Stimulated activated CD8-positive, alpha-beta memory T cell treated with anti-CD3 and anti-CD28 coated beads, Interleukin-12 subunit alpha, Interleukin-12 subunit beta, amount 100 ng/mL, for 4 hours (primary cell): ENCODE data around the gene KAT2A.
A peak's percentile ranks its signal among the peaks of the same experiment; 100 is the strongest.
"Not testable (repeated sequence)": the region's sequence is repeated elsewhere in the genome, so short reads cannot be mapped to it uniquely, and the experiment has no call there.

Experiments
- DNase-seq: peaks from one replicate; pipeline ENCODE4 v3.0.0-alpha.2; 2020; ENCODE audit warnings: low read depth

Gene KAT2A

GRCh38 chr17:42120770-42121769, at the start of gene KAT2A:
KAT2A (minus strand) TSS chr17:42121367; CDS start chr17:42121304, 63 bp downstream.
- peak; percentile 68 for DNase-seq

GRCh38 chr17:42169351-42169750, 48.2 kb upstream of the KAT2A start:
- no peak for DNase-seq

- no peak for DNase-seq
Observed at GRCh38 chr17:42167807-42168206, 46.6 kb upstream of the KAT2A start.

GRCh38 chr17:42166196-42166763, 45.1 kb upstream of the KAT2A start:
- DNase-seq = no peak

GRCh38 chr17:42165751-42166150, 44.6 kb upstream of the KAT2A start:
- no peak for DNase-seq

GRCh38 chr17:42163696-42164407, 42.7 kb upstream of the KAT2A start:
- DNase-seq = no peak

- DNase-seq = no peak
Observed at GRCh38 chr17:42163113-42163512, 41.9 kb upstream of the KAT2A start.

GRCh38 chr17:42160531-42160910, 39.4 kb upstream of the KAT2A start:
- no peak for DNase-seq

GRCh38 chr17:42159796-42160530, 38.8 kb upstream of the KAT2A start:
- no peak for DNase-seq

GRCh38 chr17:42155614-42156045, 34.5 kb upstream of the KAT2A start:
- no peak for DNase-seq

- no peak for DNase-seq
Observed at GRCh38 chr17:42153919-42154742, 33.0 kb upstream of the KAT2A start.

GRCh38 chr17:42146911-42147607, 25.9 kb upstream of the KAT2A start:
- no peak for DNase-seq

- not testable (repeated sequence) for DNase-seq
Observed at GRCh38 chr17:42143138-42143537, 22.0 kb upstream of the KAT2A start.

GRCh38 chr17:42142371-42142896, 21.3 kb upstream of the KAT2A start:
- no peak for DNase-seq

GRCh38 chr17:42141382-42141781, 20.2 kb upstream of the KAT2A start:
- no peak for DNase-seq

GRCh38 chr17:42140690-42141089, 19.5 kb upstream of the KAT2A start:
- DNase-seq = not testable (repeated sequence)

- no peak for DNase-seq
Observed at GRCh38 chr17:42138749-42139492, 17.8 kb upstream of the KAT2A start.

- no peak for DNase-seq
Observed at GRCh38 chr17:42136654-42137051, 15.5 kb upstream of the KAT2A start.
